Cerebellar cortex (tissue), 1 donor: Measurements from ENCODE around the gene LMO1.
A peak's percentile ranks its signal among the peaks of the same experiment; 100 is the strongest.

Experiments used
- DNase-seq: peaks from one replicate; pipeline ENCODE4 v3.0.0-alpha.2; 2015; ENCODE audit warnings: low spot score

The LMO1 gene

DNA sequence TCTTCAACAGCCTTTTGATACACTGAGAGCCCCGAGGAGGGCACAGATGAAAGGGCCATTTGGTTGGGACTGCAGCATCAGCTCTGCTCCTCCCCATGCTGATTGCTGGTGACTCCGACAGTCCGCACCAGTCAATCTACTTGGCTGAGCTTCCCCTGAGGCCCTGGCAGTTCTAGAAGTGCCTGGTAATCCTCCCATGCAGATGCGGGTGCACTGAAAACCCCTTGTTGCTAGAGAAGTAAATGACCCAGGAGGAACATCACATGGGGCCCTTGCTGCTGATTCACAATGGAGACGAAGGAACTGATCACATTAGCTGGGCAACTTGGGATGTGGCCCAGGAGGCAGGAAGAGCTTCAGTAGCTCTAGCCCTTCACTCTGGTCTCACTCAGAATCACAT is 59.7 kb downstream of the LMO1 start:
- no peak for DNase-seq

- no peak for DNase-seq
Measured at GRCh38 chr11:8203414-8203715, 60.3 kb downstream of the LMO1 start.

DNA sequence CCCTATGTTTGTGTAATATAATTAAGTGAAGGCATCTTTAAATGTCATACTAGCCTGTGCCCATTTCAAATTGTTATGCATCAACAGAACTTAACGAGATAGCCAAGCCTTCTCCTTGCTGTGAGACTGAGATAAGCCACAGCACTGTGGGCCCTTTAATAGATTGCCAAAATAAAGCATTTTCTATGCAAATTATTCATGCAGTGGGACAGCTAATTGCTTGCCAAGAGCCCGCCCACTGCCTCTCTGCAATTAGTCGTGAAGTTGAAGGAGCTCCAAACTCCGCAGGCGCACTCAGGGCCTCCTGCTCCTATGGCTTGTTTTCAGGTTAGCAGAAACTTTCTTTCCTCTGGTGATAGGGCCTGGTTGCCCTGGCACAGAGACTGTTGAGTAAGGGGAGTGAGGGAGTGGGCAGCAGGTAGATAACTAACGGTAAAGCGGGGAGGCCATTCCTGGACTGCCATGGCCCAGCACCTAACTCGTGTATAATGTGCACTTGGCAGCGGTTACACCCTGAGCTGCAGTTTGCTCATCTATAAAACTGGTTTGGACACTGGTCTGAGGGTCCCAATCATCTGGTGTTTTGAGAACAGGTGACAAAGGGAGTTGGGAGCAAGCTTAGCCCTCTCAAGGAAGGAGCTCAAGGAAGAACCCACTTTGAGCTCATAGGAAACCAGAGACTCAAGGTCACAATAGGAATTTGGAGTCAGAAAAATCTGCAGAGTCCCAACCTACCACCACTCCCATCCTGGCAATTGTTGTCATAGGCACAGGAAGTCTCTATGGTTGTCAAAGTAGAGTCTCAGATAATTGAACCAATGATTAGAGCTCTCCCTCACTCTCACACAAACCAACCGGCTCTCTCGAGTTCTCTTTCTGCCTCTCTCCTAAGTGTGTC is 60.9 kb downstream of the LMO1 start:
- no peak for DNase-seq

DNA sequence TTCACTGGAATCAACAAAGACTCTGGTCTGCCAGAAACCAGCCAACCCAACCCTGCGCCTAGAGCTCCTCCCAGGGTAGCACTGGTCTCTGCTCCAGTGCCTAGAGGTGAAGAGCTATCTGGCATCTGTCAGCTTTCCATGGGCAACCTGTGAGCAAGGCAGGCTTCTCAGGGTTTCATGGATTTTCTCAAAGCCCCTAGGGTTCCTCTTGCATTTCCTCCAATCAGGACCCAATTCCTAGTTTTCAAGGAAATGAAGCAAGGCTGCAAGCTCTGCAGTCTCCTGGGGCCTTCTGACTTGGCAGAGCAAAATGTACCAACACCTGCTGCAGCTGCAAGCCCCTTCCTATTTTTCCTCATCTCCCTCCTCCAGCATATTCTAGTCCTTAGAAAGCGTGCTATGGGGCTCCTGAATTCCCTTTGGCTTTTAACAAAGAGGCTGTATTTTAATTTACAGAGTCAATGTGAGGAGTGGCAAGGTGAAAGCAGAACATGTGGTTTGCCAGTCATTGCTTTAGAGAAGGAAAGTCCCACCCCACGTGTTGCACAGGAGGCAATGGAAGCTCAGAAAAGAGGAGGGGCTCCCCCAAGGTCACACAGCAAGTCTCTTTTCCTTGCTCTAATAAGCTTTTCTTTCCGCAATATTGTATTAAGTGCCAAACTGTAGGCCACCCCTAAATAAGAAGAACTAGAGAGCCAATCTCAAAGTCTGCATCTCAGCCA is 61.9 kb downstream of the LMO1 start:
- no peak for DNase-seq

- DNase-seq: no peak
Measured at GRCh38 chr11:8199676-8200075, 64.0 kb downstream of the LMO1 start.

GRCh38 chr11:8196749-8197148 is 66.9 kb downstream of the LMO1 start:
- DNase-seq: no peak

GRCh38 chr11:8194956-8195355 is 68.7 kb downstream of the LMO1 start:
- no peak for DNase-seq

GRCh38 chr11:8192896-8193209 is 70.8 kb downstream of the LMO1 start:
- DNase-seq: no peak

DNA sequence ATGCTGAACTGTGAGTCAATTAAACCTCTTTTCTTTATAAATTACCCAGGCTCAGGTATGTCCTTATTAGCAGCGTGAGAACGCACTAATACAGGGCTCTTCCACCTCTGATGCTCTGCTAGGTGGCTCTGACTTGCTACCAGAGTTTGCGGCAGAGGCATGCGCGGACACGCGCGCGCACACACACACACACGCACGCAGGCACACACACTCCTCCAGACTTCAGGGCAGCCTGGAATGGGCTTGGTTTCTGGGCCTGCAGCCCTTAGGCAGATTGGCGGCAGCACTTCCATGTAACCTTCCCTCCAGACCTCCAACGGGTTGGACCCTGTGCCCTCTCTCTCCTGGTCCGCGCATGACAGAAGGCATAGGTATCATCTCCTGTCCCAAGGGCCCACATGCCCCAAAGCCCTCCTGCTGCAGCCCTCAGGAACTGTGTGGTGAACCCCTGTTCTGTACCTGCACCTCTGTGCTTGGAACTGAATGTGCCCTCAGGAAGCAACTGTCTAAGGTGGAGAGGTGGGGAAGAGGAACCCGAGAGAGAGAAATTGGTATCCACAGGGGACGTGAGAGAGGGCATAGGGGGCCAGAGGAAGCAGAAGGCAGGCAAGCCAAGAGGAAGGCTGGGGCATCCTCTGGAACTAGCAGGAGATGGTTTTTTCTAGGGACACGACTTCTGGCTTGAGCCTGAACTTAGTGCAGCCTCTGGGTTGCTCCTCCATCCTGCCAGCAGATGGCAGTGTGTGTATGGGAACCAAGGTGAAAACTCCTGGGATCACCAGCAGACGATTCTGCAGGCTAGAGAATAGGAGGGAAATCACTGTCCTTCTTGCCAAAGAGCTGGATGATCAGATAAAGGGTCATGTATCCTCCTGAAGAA is 71.4 kb downstream of the LMO1 start:
- peak; percentile 75 for DNase-seq

- no peak for DNase-seq
Measured at GRCh38 chr11:8190431-8190830, 73.2 kb downstream of the LMO1 start.

DNA sequence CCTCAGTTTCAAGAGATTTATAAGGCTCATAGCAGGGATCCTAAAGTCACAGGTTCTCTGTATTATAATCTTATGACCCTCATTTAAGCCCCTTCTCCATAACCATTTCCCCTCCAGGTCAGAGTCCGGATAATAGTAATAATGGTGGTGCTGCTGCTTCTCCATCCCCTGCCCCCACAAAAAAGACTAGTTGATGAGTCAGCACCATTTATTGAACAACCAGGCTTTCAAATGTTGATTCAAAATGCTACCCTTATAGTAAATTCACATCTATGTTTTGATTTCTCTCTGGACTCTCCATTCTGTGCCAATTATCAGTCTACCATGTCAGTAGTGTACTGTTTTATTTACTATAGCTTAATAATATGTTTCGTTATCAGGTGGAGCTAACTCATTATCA is 77.2 kb downstream of the LMO1 start:
- DNase-seq: no peak

DNA sequence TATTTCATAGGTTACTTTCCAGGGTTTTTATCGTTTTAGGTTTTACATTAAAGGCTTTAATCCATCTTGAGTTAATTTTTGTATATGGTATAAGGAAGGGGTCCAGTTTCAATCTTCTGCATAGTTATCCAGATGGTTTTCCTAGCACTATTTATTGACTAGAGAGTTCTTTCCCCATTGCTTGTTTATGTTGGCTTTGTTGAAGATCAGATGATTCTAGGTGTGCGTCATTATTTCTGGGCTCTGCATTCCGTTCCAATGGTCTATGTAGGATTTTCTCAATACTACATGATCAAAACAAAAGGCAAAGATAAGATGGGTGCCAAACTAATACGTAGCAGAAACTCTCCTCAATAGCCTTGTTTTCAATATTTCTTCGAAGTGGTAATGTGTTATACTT is 80.6 kb downstream of the LMO1 start:
- DNase-seq: no peak

DNA sequence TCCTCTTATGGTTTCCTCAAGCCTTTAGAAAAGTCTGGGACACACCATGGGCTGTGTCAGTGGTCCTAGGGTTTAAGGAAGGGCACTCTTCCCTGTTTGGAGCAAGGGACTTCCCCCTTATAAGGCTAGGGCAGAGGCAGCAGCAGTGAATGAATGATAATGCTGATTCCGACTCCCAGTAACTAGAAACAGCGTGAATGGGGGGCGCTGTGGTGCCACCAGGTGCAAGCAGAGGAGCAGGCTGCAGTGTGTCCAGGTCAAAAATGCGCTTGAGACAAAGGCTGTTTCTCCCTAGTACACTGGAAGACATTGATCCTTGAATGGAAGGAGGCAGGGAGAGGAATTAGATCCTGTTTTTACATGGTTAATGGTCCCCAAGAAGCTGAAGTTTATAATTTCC is 83.2 kb downstream of the LMO1 start:
- no peak for DNase-seq

GRCh38 chr11:8178297-8178696 is 85.4 kb downstream of the LMO1 start:
- DNase-seq: no peak

DNA sequence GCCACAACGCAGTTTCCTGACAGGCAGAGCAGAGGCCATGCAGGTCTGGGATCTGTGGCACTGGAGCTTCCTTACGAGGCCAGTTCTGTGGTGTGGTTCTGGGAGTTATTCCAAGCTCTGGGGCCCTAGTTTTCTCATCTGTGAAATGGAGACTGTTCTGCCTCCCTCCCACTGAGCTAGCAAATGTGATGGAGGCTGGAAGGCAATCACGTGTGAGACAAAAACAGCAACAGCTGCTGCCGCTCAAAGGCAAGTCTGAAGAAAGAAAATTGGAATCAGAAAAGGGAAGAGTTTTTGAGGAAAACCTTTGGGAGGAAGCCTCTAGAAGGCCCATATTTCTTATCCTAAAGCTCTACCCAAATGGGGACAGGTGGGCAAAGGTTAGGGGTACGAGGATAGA is 86.5 kb downstream of the LMO1 start:
- no peak for DNase-seq
